Measurements from ENCODE around the gene NDUFS6. TPM values are rescaled to one million over a fixed set of nuclear protein-coding genes. Genes with fewer than 3 reads are reported as not detected.

The NDUFS6 gene
- total and polyA plus RNA-seq, 5 experiments from 2014 or later = 12.6 to 75.8 (median 69.3) TPM

- H3K27me3 Mint-ChIP-seq = peaks cover 6 to 16% (median 9%) of the 10 kb centered on the region in 5 donors
These were observed 32.8 kb upstream of the NDUFS6 start for GRCh38 chr5:1768283-1769000.

GRCh38 chr5:1769017-1769640, 32.1 kb upstream of the NDUFS6 start:
- Mint-ChIP-seq H3K36me3 (peaks cover 0 to 2% (median 0%) of the 10 kb centered on the region in 3 donors), H3K4me1 (peaks cover 0 to 9% (median 2%) of the 10 kb centered on the region in 4 donors), H3K4me3 (no peak overlapping the region), H3K27ac (no peak overlapping the region), H3K9me3 (no peaks in the 10 kb centered on the region), H3K27me3 (peaks cover 2 to 9% (median 5%) of the 10 kb centered on the region in 5 donors)
- DNase-seq = no peak
- POLR2A ChIA-PET = no interaction called here
- ATAC-seq = no peak

More at GRCh38 chr5:1768283-1769000, 32.8 kb upstream of the NDUFS6 start:
- ATAC-seq (no peak), DNase-seq (no peak)
- Mint-ChIP-seq H3K4me1 (peaks cover 0 to 9% (median 2%) of the 10 kb centered on the region in 4 donors), H3K27ac (no peak overlapping the region), H3K36me3 (peaks cover 0 to 2% (median 0%) of the 10 kb centered on the region in 3 donors), H3K4me3 (no peak overlapping the region), H3K9me3 (no peaks in the 10 kb centered on the region)
- POLR2A ChIA-PET = no interaction called here

- H3K9me3 Mint-ChIP-seq = no peaks in the 10 kb centered on the region
- H3K4me3 Mint-ChIP-seq = no peak overlapping the region
- POLR2A ChIA-PET = no interaction called here
- H3K27me3 Mint-ChIP-seq = peaks cover 0 to 4% (median 2%) of the 10 kb centered on the region in 5 donors
- no peak for ATAC-seq
- no peak overlapping the region for H3K27ac Mint-ChIP-seq
- peak in 1 of 10 donors; percentile 4 for DNase-seq
- H3K4me1 Mint-ChIP-seq = peaks cover 0 to 9% (median 2%) of the 10 kb centered on the region in 4 donors
- peaks cover 0 to 2% (median 0%) of the 10 kb centered on the region in 3 donors for H3K36me3 Mint-ChIP-seq
These were observed 31.3 kb upstream of the NDUFS6 start for GRCh38 chr5:1769752-1770442.

- Mint-ChIP-seq H3K9me3 (no peaks in the 10 kb centered on the region), H3K27ac (no peak overlapping the region), H3K4me3 (no peak overlapping the region), H3K36me3 (peaks cover 0 to 2% (median 0%) of the 10 kb centered on the region in 3 donors), H3K4me1 (peaks cover 0 to 9% (median 2%) of the 10 kb centered on the region in 4 donors), H3K27me3 (peaks cover 0 to 3% (median 0%) of the 10 kb centered on the region in 5 donors)
- no peak for ATAC-seq
- POLR2A ChIA-PET = interaction anchor here (1.4 kb wide), 1 partner anchor 22 kb away, joined by 3 read pairs; no protein-coding TSS in a partner anchor
- no peak for DNase-seq
These were observed 30.8 kb upstream of the NDUFS6 start for GRCh38 chr5:1770443-1770802.

- H3K4me1 Mint-ChIP-seq = peaks cover 0 to 9% (median 2%) of the 10 kb centered on the region in 4 donors
- ATAC-seq (no peak), DNase-seq (no peak)
- POLR2A ChIA-PET = interaction anchor here (0.9 to 1.4 kb wide), 2 partner anchors 21 to 31 kb away, joined by 3 read pairs; no protein-coding TSS in a partner anchor
- H3K27ac Mint-ChIP-seq = no peak overlapping the region
- H3K4me3 Mint-ChIP-seq = no peak overlapping the region
- peaks cover 0 to 3% (median 0%) of the 10 kb centered on the region in 5 donors for H3K27me3 Mint-ChIP-seq
- H3K36me3 Mint-ChIP-seq = peaks cover 0 to 2% (median 0%) of the 10 kb centered on the region in 3 donors
- H3K9me3 Mint-ChIP-seq = no peaks in the 10 kb centered on the region
These were observed 29.8 kb upstream of the NDUFS6 start for GRCh38 chr5:1771149-1772065.

GRCh38 chr5:1772634-1773033, 28.6 kb upstream of the NDUFS6 start:
- Mint-ChIP-seq H3K4me3 (no peak overlapping the region), H3K27me3 (peaks cover 0 to 3% (median 0%) of the 10 kb centered on the region in 5 donors), H3K9me3 (no peaks in the 10 kb centered on the region), H3K27ac (peak overlapping the region in 2 of 10 donors; percentile 13 to 23), H3K4me1 (peaks cover 0 to 9% (median 2%) of the 10 kb centered on the region in 4 donors), H3K36me3 (peaks cover 0 to 2% (median 0%) of the 10 kb centered on the region in 3 donors)
- ATAC-seq (peak; percentile 48 to 79), DNase-seq (peak in 4 of 10 donors; percentile 12 to 37 (median 35))
- POLR2A ChIA-PET = interaction anchor here (0.8 to 1.4 kb wide), 3 partner anchors 20 to 48 kb away, joined by 3 to 6 read pairs (median 3); no protein-coding TSS in a partner anchor

GRCh38 chr5:1776831-1777230, 24.4 kb upstream of the NDUFS6 start:
- Mint-ChIP-seq H3K27ac (peak overlapping the region in 1 of 10 donors; percentile 76), H3K4me1 (peaks cover 0 to 9% (median 2%) of the 10 kb centered on the region in 4 donors), H3K4me3 (no peak overlapping the region), H3K36me3 (no peaks in the 10 kb centered on the region), H3K9me3 (no peaks in the 10 kb centered on the region), H3K27me3 (peaks cover 0 to 2% (median 0%) of the 10 kb centered on the region in 5 donors)
- DNase-seq (no peak), ATAC-seq (no peak)
- POLR2A ChIA-PET = no interaction called here

GRCh38 chr5:1777281-1778137, 23.7 kb upstream of the NDUFS6 start:
- H3K9me3 Mint-ChIP-seq = no peaks in the 10 kb centered on the region
- H3K27me3 Mint-ChIP-seq = peaks cover 0 to 2% (median 0%) of the 10 kb centered on the region in 5 donors
- DNase-seq = no peak
- POLR2A ChIA-PET = no interaction called here
- no peak for ATAC-seq
- H3K4me1 Mint-ChIP-seq = peaks cover 0 to 8% (median 4%) of the 10 kb centered on the region in 4 donors
- H3K4me3 Mint-ChIP-seq = no peak overlapping the region
- no peaks in the 10 kb centered on the region for H3K36me3 Mint-ChIP-seq
- no peak overlapping the region for H3K27ac Mint-ChIP-seq

GRCh38 chr5:1778138-1779020, 22.8 kb upstream of the NDUFS6 start:
- H3K27ac Mint-ChIP-seq = no peak overlapping the region
- no peaks in the 10 kb centered on the region for H3K36me3 Mint-ChIP-seq
- peaks cover 0 to 2% (median 0%) of the 10 kb centered on the region in 5 donors for H3K27me3 Mint-ChIP-seq
- no peaks in the 10 kb centered on the region for H3K9me3 Mint-ChIP-seq
- H3K4me3 Mint-ChIP-seq = no peak overlapping the region
- DNase-seq = no peak
- POLR2A ChIA-PET = no interaction called here
- no peak for ATAC-seq
- peaks cover 5 to 12% (median 10%) of the 10 kb centered on the region in 4 donors for H3K4me1 Mint-ChIP-seq

GRCh38 chr5:1779021-1779680, 22.1 kb upstream of the NDUFS6 start:
- Mint-ChIP-seq H3K27ac (no peak overlapping the region), H3K27me3 (peaks cover 0 to 2% (median 0%) of the 10 kb centered on the region in 5 donors), H3K36me3 (no peaks in the 10 kb centered on the region), H3K4me1 (peaks cover 5 to 19% (median 13%) of the 10 kb centered on the region in 4 donors), H3K9me3 (no peaks in the 10 kb centered on the region), H3K4me3 (no peak overlapping the region)
- ATAC-seq (no peak), DNase-seq (no peak)
- POLR2A ChIA-PET = no interaction called here
